Activated CD4-positive, alpha-beta T cell treated with anti-CD3 and anti-CD28 coated beads, Interleukin-10, Interleukin-2, amounts not matched to agents 100 ng/mL and 50 ng/mL, durations not matched to agents 16 hours and 8 hours (primary cell): ENCODE measurements around the gene ZNF212.

Experiments
- DNase-seq: peaks from one replicate; pipeline ENCODE4 v3.0.0-alpha.2; 2020

ZNF212 gene

GRCh38 chr7:149289262-149289661, 49.8 kb downstream of the ZNF212 start:
- no peak for DNase-seq

- DNase-seq = no peak
Observed at GRCh38 chr7:149289856-149290255, 50.4 kb downstream of the ZNF212 start.

GRCh38 chr7:149291036-149291780, 51.8 kb downstream of the ZNF212 start:
- DNase-seq = peak; percentile 21

GRCh38 chr7:149291781-149292461, 52.5 kb downstream of the ZNF212 start:
- DNase-seq = no peak

GRCh38 chr7:149292462-149292823, 53.0 kb downstream of the ZNF212 start:
- DNase-seq = no peak

- no peak for DNase-seq
Observed at GRCh38 chr7:149293338-149293737, 53.9 kb downstream of the ZNF212 start.

- DNase-seq = no peak
Observed at GRCh38 chr7:149293946-149294633, 54.6 kb downstream of the ZNF212 start.

- no peak for DNase-seq
Observed at GRCh38 chr7:149294634-149295480, 55.4 kb downstream of the ZNF212 start.

- DNase-seq = no peak
Observed at GRCh38 chr7:149295481-149295850, 56.0 kb downstream of the ZNF212 start.

- no peak for DNase-seq
Observed at GRCh38 chr7:149296368-149296767, 56.9 kb downstream of the ZNF212 start.

GRCh38 chr7:149297034-149297755, 57.7 kb downstream of the ZNF212 start:
- peak; percentile 37 for DNase-seq

GRCh38 chr7:149300620-149301285, 61.3 kb downstream of the ZNF212 start:
- no peak for DNase-seq

GRCh38 chr7:149302222-149302621, 62.8 kb downstream of the ZNF212 start:
- no peak for DNase-seq

- no peak for DNase-seq
Observed at GRCh38 chr7:149302865-149303264, 63.4 kb downstream of the ZNF212 start.

GRCh38 chr7:149304006-149304405, 64.6 kb downstream of the ZNF212 start:
- DNase-seq = no peak
